ENCODE data around the gene HOXD3.

HOXD3 gene

GRCh38 chr2:176132205-176133171, 24.6 kb upstream of the HOXD3 start:
- DNase-seq = peak; percentile 66

- DNase-seq = no peak
Observed at GRCh38 chr2:176133389-176133788, 23.7 kb upstream of the HOXD3 start.

GRCh38 chr2:176134035-176134434, 23.1 kb upstream of the HOXD3 start:
- no peak for DNase-seq

- DNase-seq = no peak
Observed at GRCh38 chr2:176135035-176135440, 22.1 kb upstream of the HOXD3 start.

- DNase-seq = peak; percentile 82
Observed at GRCh38 chr2:176136374-176137251, 20.5 kb upstream of the HOXD3 start.

GRCh38 chr2:176137252-176137580, 19.9 kb upstream of the HOXD3 start:
- no peak for DNase-seq

- DNase-seq = no peak
Observed at GRCh38 chr2:176137906-176138305, 19.2 kb upstream of the HOXD3 start.

GRCh38 chr2:176138526-176138922, 18.6 kb upstream of the HOXD3 start:
- peak; percentile 59 for DNase-seq

GRCh38 chr2:176138923-176139660, 18.0 kb upstream of the HOXD3 start:
- DNase-seq = peak; percentile 68

- DNase-seq = peak; percentile 84
Observed at GRCh38 chr2:176139661-176140512, 17.2 kb upstream of the HOXD3 start.

GRCh38 chr2:176140513-176141317, 16.4 kb upstream of the HOXD3 start:
- DNase-seq = peak; percentile 93

GRCh38 chr2:176142281-176142680, 14.8 kb upstream of the HOXD3 start:
- DNase-seq = no peak

GRCh38 chr2:176145085-176145969, 11.8 kb upstream of the HOXD3 start:
- DNase-seq = no peak

- no peak for DNase-seq
Observed at GRCh38 chr2:176146101-176146500, 11.0 kb upstream of the HOXD3 start.

GRCh38 chr2:176146645-176147044, 10.5 kb upstream of the HOXD3 start:
- DNase-seq = no peak

GRCh38 chr2:176147210-176147799, 9.8 kb upstream of the HOXD3 start:
- no peak for DNase-seq

- no peak for DNase-seq
Observed at GRCh38 chr2:176147800-176148496, 9.2 kb upstream of the HOXD3 start.

GRCh38 chr2:176148751-176149421, 8.2 kb upstream of the HOXD3 start:
- no peak for DNase-seq
